LNCaP clone FGC (cell line): ENCODE measurements around the gene FILIP1L.
A peak's percentile ranks its signal among the peaks of the same experiment; 100 is the strongest.

Experiments used
- DNase-seq: peaks from one replicate; pipeline ENCODE4 v3.0.0-alpha.2; 2011; ENCODE audit warnings: low read depth
- H3K4me3 ChIP-seq: 2 replicates; pipeline ENCODE4 v1.5.1; 2011; ENCODE audit warnings: mild to moderate bottlenecking, low read depth, low read length, control low read depth
- TF ChIP-seq, protein P1 (sequence below): IDR thresholded peaks from 2 replicates; pipeline ENCODE4 v1.5.1; 2012; ENCODE audit warnings: mild to moderate bottlenecking; ENCODE audit not compliant: control insufficient read depth, insufficient read depth; ENCODE audit errors: extremely low read depth

The FILIP1L gene

GRCh38 chr3:99990179-99990578 is 124.1 kb downstream of the FILIP1L start:
- no peak for DNase-seq
- TF ChIP-seq, protein P1, sequence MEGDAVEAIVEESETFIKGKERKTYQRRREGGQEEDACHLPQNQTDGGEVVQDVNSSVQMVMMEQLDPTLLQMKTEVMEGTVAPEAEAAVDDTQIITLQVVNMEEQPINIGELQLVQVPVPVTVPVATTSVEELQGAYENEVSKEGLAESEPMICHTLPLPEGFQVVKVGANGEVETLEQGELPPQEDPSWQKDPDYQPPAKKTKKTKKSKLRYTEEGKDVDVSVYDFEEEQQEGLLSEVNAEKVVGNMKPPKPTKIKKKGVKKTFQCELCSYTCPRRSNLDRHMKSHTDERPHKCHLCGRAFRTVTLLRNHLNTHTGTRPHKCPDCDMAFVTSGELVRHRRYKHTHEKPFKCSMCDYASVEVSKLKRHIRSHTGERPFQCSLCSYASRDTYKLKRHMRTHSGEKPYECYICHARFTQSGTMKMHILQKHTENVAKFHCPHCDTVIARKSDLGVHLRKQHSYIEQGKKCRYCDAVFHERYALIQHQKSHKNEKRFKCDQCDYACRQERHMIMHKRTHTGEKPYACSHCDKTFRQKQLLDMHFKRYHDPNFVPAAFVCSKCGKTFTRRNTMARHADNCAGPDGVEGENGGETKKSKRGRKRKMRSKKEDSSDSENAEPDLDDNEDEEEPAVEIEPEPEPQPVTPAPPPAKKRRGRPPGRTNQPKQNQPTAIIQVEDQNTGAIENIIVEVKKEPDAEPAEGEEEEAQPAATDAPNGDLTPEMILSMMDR: no peak
- no peak overlapping the region for H3K4me3 ChIP-seq

GRCh38 chr3:99984668-99985067 is 129.6 kb downstream of the FILIP1L start:
- TF ChIP-seq, protein P1: no peak
- no peak overlapping the region for H3K4me3 ChIP-seq
- peak; percentile 61 for DNase-seq

- DNase-seq: no peak
- H3K4me3 ChIP-seq: no peak overlapping the region
- TF ChIP-seq, protein P1: no peak
Observed at GRCh38 chr3:99984139-99984538, 130.2 kb downstream of the FILIP1L start.

- no peak overlapping the region for H3K4me3 ChIP-seq
- no peak for DNase-seq
- TF ChIP-seq, protein P1: no peak
Observed at GRCh38 chr3:99982650-99983049, 131.7 kb downstream of the FILIP1L start.

DNA sequence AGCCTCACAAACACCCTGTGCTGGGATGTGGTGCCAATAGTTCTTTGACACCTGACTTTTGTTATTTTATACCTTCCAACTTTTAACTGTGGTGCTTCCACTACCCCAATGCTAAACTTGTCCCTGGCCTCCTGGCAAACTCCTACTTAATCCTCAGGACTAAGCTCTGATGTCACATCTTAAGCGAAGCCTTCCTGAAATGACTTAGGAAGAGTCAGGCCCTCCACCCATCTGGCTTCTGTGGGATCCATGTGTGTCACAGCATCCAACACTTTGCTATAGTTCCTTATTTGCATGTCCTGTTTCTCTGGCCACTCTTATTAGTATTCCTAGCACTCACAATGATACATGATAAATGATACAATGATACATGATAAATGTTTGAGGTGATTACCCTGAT is 133.2 kb downstream of the FILIP1L start:
- no peak overlapping the region for H3K4me3 ChIP-seq
- no peak for DNase-seq
- TF ChIP-seq, protein P1: no peak

DNA sequence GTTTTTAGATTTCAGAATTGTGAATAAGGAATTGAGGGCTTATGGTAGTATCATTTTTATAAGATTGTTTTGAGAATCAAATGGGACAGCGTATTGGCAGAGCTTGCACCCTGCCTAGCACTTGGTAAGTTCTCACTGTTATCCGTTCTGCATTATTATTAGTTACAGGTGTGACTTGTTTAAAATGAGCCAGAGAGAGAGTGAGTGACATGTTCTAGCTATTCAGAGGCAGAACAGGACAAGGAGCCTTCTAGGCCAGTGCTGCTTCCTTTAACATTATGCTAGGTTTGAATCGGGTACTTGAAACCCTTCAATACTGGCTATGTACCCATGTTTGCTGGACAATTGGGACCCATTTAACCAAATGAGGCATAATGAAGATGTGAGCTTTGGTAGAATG is 133.7 kb downstream of the FILIP1L start:
- no peak for DNase-seq
- no peak overlapping the region for H3K4me3 ChIP-seq
- TF ChIP-seq, protein P1: no peak

DNA sequence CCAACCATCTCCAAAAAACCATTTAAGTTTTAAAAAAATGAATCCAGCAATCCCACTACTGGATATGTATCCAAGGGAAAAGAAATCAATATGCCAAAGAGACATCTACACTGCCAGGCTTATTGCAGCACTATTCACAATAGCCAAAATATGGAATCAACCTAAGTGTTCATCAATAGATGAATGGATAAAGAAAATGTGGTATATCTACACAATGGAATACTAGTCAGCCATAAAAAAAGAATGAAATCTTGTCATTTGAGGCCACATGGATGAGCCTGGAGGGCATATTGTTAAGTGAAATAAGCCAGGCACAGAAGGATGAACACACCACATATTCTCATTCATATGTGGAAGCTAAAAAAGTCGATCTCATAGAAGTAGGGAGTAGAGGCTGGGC is 136.1 kb downstream of the FILIP1L start:
- no peak overlapping the region for H3K4me3 ChIP-seq
- DNase-seq: no peak
- TF ChIP-seq, protein P1: no peak
